Stomach smooth muscle (tissue), 2 donors: ENCODE results near the gene NASP.

Experiments used
- H3K27ac ChIP-seq: one replicate; pipeline ENCODE4 v1.7.0; 2013; ENCODE audit warnings: mild to moderate bottlenecking, low read length, inconsistent platforms
- H3K27me3 ChIP-seq, 2 donors: one replicate each; pipeline ENCODE4 v1.7.0; 2013; ENCODE audit warnings: low read length in 2 of 2; ENCODE audit not compliant: insufficient read depth in 2 of 2, control insufficient read depth in 1 of 2
- H3K36me3 ChIP-seq, 2 donors: one replicate each; pipeline ENCODE4 v1.7.0; 2013; ENCODE audit warnings: low read length in 2 of 2; ENCODE audit not compliant: control insufficient read depth in 2 of 2, insufficient read depth in 2 of 2
- H3K4me1 ChIP-seq: one replicate; pipeline ENCODE4 v1.7.0; 2013; ENCODE audit warnings: low read length; ENCODE audit not compliant: control insufficient read depth, insufficient read depth
- H3K4me3 ChIP-seq, 2 donors: one replicate each; pipeline ENCODE4 v1.7.0; 2013; ENCODE audit warnings: low read length in 2 of 2
- H3K9ac ChIP-seq, 2 donors: one replicate each; pipeline ENCODE4 v1.7.0; 2013; ENCODE audit warnings: low read length in 2 of 2, mild to moderate bottlenecking in 1 of 2
- H3K9me3 ChIP-seq, 2 donors: one replicate each; pipeline ENCODE4 v1.7.0; 2013; ENCODE audit warnings: low read length in 2 of 2; ENCODE audit not compliant: control insufficient read depth in 2 of 2
- donor health status: healthy.
- donor health status: Pancreatic carcinoma.

Gene NASP

DNA sequence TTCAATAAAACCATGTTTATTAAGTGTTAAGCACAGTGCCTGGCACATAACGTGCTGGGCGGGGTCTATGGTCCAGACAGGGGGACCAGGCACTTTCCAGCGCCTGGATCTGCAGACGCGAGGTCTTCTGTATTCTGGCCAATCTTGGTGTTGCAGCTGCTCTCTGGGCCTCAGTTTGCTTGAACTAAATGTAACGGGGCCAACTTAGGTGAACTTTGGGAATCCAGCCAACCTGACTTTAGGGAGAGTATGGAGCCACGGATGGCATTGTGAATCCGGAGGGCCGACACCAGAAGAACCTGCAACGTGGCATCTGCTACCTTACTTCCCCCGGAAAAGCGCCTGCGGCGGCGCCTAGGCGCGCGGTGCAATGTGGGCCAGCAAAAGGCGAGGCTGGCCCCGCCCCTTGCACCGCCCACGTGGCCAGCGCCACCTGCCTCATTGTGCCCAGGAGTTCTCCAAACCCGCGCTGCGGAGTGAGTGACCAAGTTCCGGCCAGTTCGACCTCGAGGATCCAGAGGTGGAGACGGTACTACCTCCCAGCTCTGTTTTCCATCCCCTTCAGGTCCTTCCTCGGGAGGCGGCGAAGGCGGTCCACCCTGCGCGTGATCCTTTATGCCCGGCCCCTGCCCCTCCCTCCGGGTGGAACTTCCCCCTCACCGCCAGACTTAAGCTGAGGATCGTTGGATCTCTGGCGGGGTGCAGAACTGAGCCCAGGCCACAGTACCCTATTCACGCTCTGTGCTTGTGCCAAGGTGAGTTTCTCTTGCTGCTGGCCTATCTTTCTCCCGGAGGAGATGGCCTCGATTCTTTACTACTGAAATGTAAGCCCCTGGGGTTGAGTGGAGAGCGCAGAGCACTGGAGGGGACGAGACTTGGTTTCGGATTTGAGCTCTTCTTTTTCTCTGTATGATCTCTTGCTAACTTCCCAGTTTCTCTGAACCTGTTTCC, 33.2 kb upstream of the NASP start, which contains the start of gene AKR1A1:
Gene AKR1A1 (plus strand): TSS at position 426 of the 951 bp plus-strand sequence. CDS start 10,969 bp downstream, outside the sequence.
- Histone ChIP-seq H3K9me3 (no peaks in the 10 kb centered on the region), H3K36me3 (peaks cover 2 to 5% of the 10 kb centered on the region in 2 donors), H3K9ac (peak within 1 kb of the TSS; percentile 81 to 88), H3K27ac (peak within 1 kb of the TSS; percentile 74), H3K4me3 (peak within 1 kb of the TSS; percentile 95 to 97), H3K27me3 (no peaks in the 10 kb centered on the region), H3K4me1 (peaks cover 14% of the 10 kb centered on the region)

DNA sequence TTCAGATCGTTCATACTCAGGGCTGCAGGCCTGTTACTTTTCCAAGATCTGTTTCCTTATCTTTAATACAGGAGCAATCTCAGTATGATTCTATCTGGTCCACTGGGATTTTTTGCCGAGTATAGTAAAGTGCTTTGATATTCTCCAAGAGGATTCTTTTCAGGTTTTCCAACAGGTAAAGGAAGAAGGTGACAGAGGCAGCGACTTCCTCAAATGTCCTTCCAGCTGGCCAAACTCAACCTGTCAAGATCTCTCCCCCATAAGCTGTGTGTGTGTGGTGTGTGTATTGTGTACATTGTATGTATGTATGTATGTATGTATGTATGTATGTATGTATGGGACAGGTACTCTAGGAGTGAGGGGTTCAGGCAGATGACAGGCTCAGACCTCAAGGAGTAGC, 32.2 kb upstream of the NASP start:
- Histone ChIP-seq H3K4me3 (peak overlapping the region; percentile 95 to 97), H3K9ac (peak overlapping the region; percentile 81 to 88), H3K27ac (no peak overlapping the region)

DNA sequence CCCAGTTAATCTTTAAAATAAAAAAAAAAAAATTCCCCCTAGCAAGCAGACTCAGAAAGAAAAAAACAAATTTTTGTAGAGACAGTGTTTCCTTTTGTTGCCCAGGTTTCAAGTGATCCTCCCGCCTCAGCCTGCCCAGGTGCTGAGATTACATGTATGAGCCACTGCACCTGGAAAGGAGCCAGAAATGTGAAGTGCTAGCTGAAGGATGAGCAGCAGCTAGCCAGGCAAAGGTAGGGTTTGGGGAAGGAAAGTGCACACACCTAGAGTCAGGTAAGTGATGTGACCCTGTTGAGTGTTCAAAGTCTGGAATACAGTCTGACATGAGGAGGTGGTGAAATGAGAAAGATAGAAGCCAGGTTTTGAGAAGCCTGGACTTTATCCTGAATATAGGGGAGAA, 31.5 kb upstream of the NASP start:
- peaks cover 14% of the 10 kb centered on the region for H3K4me1 ChIP-seq
- no peak overlapping the region for H3K9ac ChIP-seq
- peaks cover 5 to 6% of the 10 kb centered on the region in 2 donors for H3K36me3 ChIP-seq
- no peaks in the 10 kb centered on the region for H3K9me3 ChIP-seq
- H3K4me3 ChIP-seq, result no peak overlapping the region
- H3K27me3 ChIP-seq, result no peaks in the 10 kb centered on the region
- H3K27ac ChIP-seq, result no peak overlapping the region

More for the DNA sequence above, 32.2 kb upstream of the NASP start:
- Histone ChIP-seq H3K4me1 (peaks cover 14% of the 10 kb centered on the region), H3K27me3 (no peaks in the 10 kb centered on the region), H3K36me3 (peaks cover 5 to 6% of the 10 kb centered on the region in 2 donors), H3K9me3 (no peaks in the 10 kb centered on the region)

DNA sequence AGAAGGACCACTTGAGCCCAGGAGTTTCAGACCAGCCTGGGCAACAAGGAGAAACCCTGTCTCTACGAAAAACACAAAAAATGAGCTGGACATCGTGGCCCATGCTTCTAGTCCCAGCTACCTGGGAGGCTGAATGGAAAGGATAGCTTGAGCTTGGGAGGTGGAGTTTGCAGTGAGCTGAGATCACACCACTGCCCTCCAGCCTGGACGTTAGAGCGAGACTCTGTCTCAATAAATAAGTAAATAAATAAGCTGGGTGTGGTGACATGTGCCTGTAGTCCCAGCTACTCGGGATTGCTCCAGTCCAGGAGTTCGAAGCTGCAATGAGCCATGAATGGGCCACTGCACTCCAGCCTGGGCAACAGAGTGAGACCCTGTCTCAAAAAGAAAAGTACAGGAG, 29.6 kb upstream of the NASP start:
- H3K9me3 ChIP-seq, result no peaks in the 10 kb centered on the region
- H3K9ac ChIP-seq, result no peak overlapping the region
- H3K27ac ChIP-seq, result no peak overlapping the region
- H3K4me1 ChIP-seq, result peaks cover 14% of the 10 kb centered on the region
- peaks cover 5 to 6% of the 10 kb centered on the region in 2 donors for H3K36me3 ChIP-seq
- no peak overlapping the region for H3K4me3 ChIP-seq
- H3K27me3 ChIP-seq, result no peaks in the 10 kb centered on the region

DNA sequence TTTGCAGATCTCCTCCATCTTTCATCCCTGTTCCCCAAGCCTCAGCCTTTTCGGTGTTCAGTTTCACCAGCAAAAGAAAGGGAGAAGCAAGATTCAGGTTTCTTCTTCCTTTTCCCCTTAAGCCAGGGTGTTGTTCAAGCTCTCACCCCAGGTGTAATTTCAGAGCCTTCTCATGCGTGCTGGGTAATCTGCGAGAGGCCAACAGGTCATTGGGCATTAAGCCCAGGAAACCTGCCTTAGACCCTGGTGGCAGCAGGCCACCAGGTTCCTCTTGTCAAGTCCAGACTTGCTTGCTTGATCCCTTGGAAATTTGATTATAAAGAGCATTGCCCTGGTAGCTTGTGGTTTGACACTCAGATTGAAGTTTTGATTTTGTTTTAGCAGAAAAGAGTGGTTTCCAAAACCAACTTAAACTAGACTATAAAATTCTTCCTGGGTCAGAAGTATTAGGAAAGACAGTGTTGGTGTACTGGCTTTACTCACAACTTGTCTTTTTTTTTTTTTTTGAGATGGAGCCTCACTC, 26.4 kb upstream of the NASP start:
- Histone ChIP-seq H3K4me3 (no peak overlapping the region), H3K9ac (no peak overlapping the region), H3K27me3 (no peaks in the 10 kb centered on the region), H3K4me1 (peaks cover 2% of the 10 kb centered on the region), H3K27ac (no peak overlapping the region), H3K9me3 (no peaks in the 10 kb centered on the region), H3K36me3 (peaks cover 9% of the 10 kb centered on the region in 2 donors)

DNA sequence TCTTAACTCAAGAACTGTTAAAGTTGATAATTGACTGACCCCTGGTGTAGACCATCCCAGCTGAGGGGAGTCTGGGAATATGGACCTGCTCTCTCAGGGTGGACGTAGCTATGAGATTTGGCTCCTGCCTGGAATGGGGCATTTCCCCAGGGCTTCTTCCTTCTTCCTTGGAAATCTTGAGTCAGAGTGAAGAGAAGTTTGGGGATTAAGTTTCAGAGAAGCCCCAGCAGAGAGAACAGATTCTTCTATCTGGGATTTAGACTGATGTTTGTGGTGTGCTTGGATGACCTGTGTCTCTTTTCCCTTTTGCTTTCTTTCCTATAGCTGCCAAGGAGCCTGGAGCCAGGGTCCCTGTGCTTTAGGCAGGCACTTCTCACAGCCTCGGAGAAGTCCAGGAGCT, 20.0 kb upstream of the NASP start:
- Histone ChIP-seq H3K4me1 (peaks cover 7% of the 10 kb centered on the region), H3K4me3 (no peak overlapping the region), H3K36me3 (peaks cover 19 to 29% of the 10 kb centered on the region in 2 donors), H3K9me3 (no peaks in the 10 kb centered on the region), H3K27me3 (no peaks in the 10 kb centered on the region), H3K9ac (no peak overlapping the region), H3K27ac (no peak overlapping the region)

DNA sequence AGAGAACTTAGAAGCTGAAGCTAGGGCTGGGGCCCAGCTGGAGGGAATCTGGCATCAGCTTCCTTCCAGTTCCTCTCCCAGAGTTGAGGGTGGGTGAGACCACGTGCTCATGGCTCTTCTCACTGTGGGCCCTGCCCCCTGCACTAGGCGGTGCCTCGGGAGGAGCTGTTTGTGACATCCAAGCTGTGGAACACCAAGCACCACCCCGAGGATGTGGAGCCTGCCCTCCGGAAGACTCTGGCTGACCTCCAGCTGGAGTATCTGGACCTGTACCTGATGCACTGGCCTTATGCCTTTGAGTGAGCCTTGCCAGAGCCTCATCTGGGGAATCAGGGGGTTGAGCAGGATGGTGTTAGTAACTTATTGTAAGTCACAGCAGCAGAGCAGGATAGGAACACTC, 17.1 kb upstream of the NASP start:
- no peak overlapping the region for H3K9ac ChIP-seq

DNA sequence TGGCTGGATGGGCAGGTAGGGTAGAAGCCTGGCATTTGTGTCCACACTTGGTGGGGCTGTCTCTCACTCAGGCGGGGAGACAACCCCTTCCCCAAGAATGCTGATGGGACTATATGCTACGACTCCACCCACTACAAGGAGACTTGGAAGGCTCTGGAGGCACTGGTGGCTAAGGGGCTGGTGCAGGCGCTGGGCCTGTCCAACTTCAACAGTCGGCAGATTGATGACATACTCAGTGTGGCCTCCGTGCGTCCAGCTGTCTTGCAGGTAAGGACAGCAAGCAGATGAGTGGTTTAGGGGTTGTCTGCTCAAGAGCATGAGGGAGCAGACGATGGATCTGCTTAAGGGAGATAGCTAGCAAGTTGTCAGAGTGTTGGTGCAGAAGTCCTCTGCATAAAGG, 15.9 kb upstream of the NASP start:
- Histone ChIP-seq H3K27ac (no peak overlapping the region), H3K9ac (no peak overlapping the region), H3K4me3 (no peak overlapping the region), H3K36me3 (peaks cover 29 to 37% of the 10 kb centered on the region in 2 donors), H3K9me3 (no peaks in the 10 kb centered on the region), H3K27me3 (no peaks in the 10 kb centered on the region), H3K4me1 (peaks cover 9% of the 10 kb centered on the region)

More for the DNA sequence above, 17.1 kb upstream of the NASP start:
- Histone ChIP-seq H3K27ac (no peak overlapping the region), H3K36me3 (peaks cover 32 to 41% of the 10 kb centered on the region in 2 donors), H3K4me3 (no peak overlapping the region), H3K4me1 (peaks cover 9% of the 10 kb centered on the region), H3K9me3 (no peaks in the 10 kb centered on the region), H3K27me3 (no peaks in the 10 kb centered on the region)

DNA sequence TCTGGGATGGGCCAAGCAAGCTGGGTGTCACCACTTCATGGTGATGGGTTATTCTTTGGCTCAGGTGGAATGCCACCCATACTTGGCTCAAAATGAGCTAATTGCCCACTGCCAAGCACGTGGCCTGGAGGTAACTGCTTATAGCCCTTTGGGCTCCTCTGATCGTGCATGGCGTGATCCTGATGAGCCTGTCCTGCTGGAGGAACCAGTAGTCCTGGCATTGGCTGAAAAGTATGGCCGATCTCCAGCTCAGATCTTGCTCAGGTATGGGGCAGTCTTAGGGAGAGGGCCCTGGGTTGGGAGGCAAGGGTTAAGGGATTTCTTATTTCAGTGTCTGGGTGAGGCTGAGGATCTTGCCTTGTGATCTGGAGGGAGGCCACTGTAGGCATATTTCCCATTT, 15.4 kb upstream of the NASP start:
- no peak overlapping the region for H3K4me3 ChIP-seq
- H3K4me1 ChIP-seq, result peaks cover 9% of the 10 kb centered on the region
- no peaks in the 10 kb centered on the region for H3K9me3 ChIP-seq
- H3K9ac ChIP-seq, result no peak overlapping the region
- H3K27me3 ChIP-seq, result no peaks in the 10 kb centered on the region
- H3K36me3 ChIP-seq, result peaks cover 29 to 37% of the 10 kb centered on the region in 2 donors
- no peak overlapping the region for H3K27ac ChIP-seq

DNA sequence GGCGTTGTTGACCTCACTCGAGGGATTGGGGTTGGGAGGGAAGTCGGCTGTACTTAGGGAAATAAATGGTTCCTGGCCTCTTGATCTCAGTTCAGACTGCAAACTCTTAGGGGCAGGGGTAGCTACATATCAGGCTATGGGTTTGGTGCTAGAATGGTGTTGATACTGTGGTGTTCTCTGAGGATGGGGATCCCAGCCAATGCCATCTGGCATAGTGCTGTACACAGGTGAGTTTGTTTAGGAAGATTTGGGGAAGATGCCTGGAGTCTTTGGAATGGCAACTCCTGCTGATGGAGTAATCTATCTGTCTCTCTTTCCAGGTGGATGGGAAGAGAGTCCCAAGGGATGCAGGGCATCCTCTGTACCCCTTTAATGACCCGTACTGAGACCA, 14.3 kb upstream of the NASP start:
- H3K9ac ChIP-seq, result no peak overlapping the region

More for the DNA sequence above, 14.3 kb upstream of the NASP start:
- Histone ChIP-seq H3K9me3 (no peaks in the 10 kb centered on the region), H3K4me1 (peaks cover 9% of the 10 kb centered on the region), H3K27ac (no peak overlapping the region), H3K27me3 (no peaks in the 10 kb centered on the region), H3K36me3 (peaks cover 23 to 34% of the 10 kb centered on the region in 2 donors), H3K4me3 (no peak overlapping the region)
